H1 (cell line): ENCODE results near the gene COL4A2.

Experiments
- CEBPB ChIP-seq: IDR thresholded peaks from 2 replicates; pipeline ENCODE4 v1.6.1; 2012; ENCODE audit warnings: low read depth, low read length
- CHD2 ChIP-seq: IDR thresholded peaks from 2 replicates; pipeline ENCODE4 v1.6.1; 2012; ENCODE audit warnings: low read length, improper control_type of control experiment
- CTCF ChIP-seq, 3 experiments: IDR thresholded peaks; 1 replicate in 2 of 3; 2 replicates in 1 of 3; pipeline versions ENCODE4 v1.5.1 to v1.6.1; 2011; ENCODE audit warnings: low read length in 3 of 3, mild to moderate bottlenecking in 3 of 3, inconsistent platforms in 2 of 3, low read depth in 1 of 3, moderate library complexity in 1 of 3; ENCODE audit not compliant: insufficient read depth in 1 of 3; ENCODE audit errors: control extremely low read depth in 1 of 3
- EP300 ChIP-seq, 2 experiments: IDR thresholded peaks; 1 replicate in 1 of 2; 2 replicates in 1 of 2; pipeline ENCODE4 v1.6.1; 2011 to 2012; ENCODE audit warnings: low read depth in 2 of 2, low read length in 2 of 2, mild to moderate bottlenecking in 2 of 2, borderline replicate concordance in 1 of 2, inconsistent platforms in 1 of 2, moderate library complexity in 1 of 2
- EZH2 ChIP-seq: fragments of 200-600 bp; sonication (generic); IDR thresholded peaks from 2 replicates; pipeline ENCODE4 v1.7.1; 2012; ENCODE audit warnings: low read depth, mild to moderate bottlenecking, moderate library complexity, low read length, inconsistent platforms; ENCODE audit not compliant: severe bottlenecking
- NANOG ChIP-seq: IDR thresholded peaks from 2 replicates; pipeline ENCODE4 v1.6.1; 2011; ENCODE audit warnings: low read length, low read depth, mild to moderate bottlenecking, inconsistent platforms; ENCODE audit not compliant: insufficient read depth, poor library complexity, severe bottlenecking
- POLR2A ChIP-seq, 2 experiments: IDR thresholded peaks; 1 replicate in 1 of 2; 2 replicates in 1 of 2; pipeline ENCODE4 v1.6.1; 2011; ENCODE audit warnings: low read depth in 2 of 2, low read length in 2 of 2, mild to moderate bottlenecking in 2 of 2; ENCODE audit errors: control extremely low read depth in 1 of 2
- SIN3A ChIP-seq, 2 experiments: IDR thresholded peaks in 1 of 2; conservative IDR thresholded peaks in 1 of 2; 2 replicates each; pipeline ENCODE4 v1.6.1; 2011 to 2012; ENCODE audit warnings: low read length in 2 of 2, improper control_type of control experiment in 1 of 2, low read depth in 1 of 2, mild to moderate bottlenecking in 1 of 2
- SIX5 ChIP-seq: IDR thresholded peaks from 2 replicates; pipeline ENCODE4 v1.6.1; 2011; ENCODE audit warnings: mild to moderate bottlenecking, low read depth, low read length
- YY1 ChIP-seq: IDR thresholded peaks from 2 replicates; pipeline ENCODE4 v1.6.1; 2011; ENCODE audit warnings: low read depth, mild to moderate bottlenecking, low read length
- ZNF274 ChIP-seq: IDR thresholded peaks from 2 replicates; pipeline ENCODE4 v1.7.0; 2012; ENCODE audit warnings: low read length, borderline replicate concordance; ENCODE audit errors: extremely low read depth

GRCh38 chr13:110372676-110373075 lies 65.6 kb downstream of the COL4A2 start:
- TF ChIP-seq CTCF (IDR thresholded peaks at IDR 0.05; ENCODE audit: control extremely low read depth in 1 of 3, insufficient read depth in 1 of 3, low read depth in 1 of 3, low read length in 3 of 3) (no peak), CEBPB (no peak), YY1 (no peak), SIN3A (conservative IDR thresholded peaks at IDR 0.05 in 1 of 2, IDR thresholded peaks at IDR 0.05 in 1 of 2; ENCODE audit: low read depth in 1 of 2, low read length in 2 of 2) (no peak), CHD2 (no peak), SIX5 (no peak), ZNF274 (no peak), POLR2A (IDR thresholded peaks at IDR 0.05; ENCODE audit: control extremely low read depth in 1 of 2, low read depth in 2 of 2, low read length in 2 of 2) (no peak), NANOG (no peak), EZH2 (no peak), EP300 (IDR thresholded peaks at IDR 0.05; ENCODE audit: borderline replicate concordance in 1 of 2, low read depth in 2 of 2, low read length in 2 of 2) (no peak)
